Activated CD4-positive, alpha-beta memory T cell treated with anti-CD3 and anti-CD28 coated beads for 36 hours (primary cell): ENCODE data around the gene RPS3A. TPM values are rescaled to one million over a fixed set of nuclear protein-coding genes. Genes with fewer than 3 reads are reported as not detected.

ENCODE experiments used
- CTCF ChIA-PET: fragments of 350-600 bp; sonication (Branson Sonifier 250); formaldehyde crosslinking; loops from one replicate; lab custom pipeline; 2021; ENCODE audit warnings: antibody characterized with exemption, inconsistent platforms; lab: Charles Lee
- POLR2A ChIA-PET: fragments of 350-600 bp; sonication (Branson Sonifier 250); formaldehyde crosslinking; loops from one replicate; lab custom pipeline; 2021; ENCODE audit warnings: antibody characterized with exemption; lab: Charles Lee
- DNase-seq: peaks from one replicate; pipeline ENCODE4 v3.0.0-alpha.2; 2020
- H3K27ac Mint-ChIP-seq: one replicate; pipeline ENCODE4 v1.8.0; 2021; ENCODE audit warnings: mixed read lengths
- H3K27me3 Mint-ChIP-seq: one replicate; pipeline ENCODE4 v1.8.0; 2021; ENCODE audit warnings: mixed read lengths
- H3K36me3 Mint-ChIP-seq: one replicate; pipeline ENCODE4 v1.8.0; 2021; ENCODE audit warnings: mixed read lengths
- H3K4me1 Mint-ChIP-seq: one replicate; pipeline ENCODE4 v1.8.0; 2021; ENCODE audit warnings: low read depth, mixed read lengths
- H3K4me3 Mint-ChIP-seq: one replicate; pipeline ENCODE4 v1.8.0; 2021; ENCODE audit warnings: mild to moderate bottlenecking, mixed read lengths
- H3K9me3 Mint-ChIP-seq: one replicate; pipeline ENCODE4 v1.8.0; 2021; ENCODE audit warnings: mixed read lengths
- intact Hi-C: fragments of 100-400 bp; cut with micrococcal nuclease; formaldehyde crosslinking; loops from one replicate; pipeline ENCODE4 v1.15.1; 2023
- total RNA-seq, 2 experiments: library from RNA; stranded (reverse); gene quantifications; one replicate each; pipeline ENCODE4 v1.2.3, GENCODE V29; 2021

The RPS3A gene
- total RNA-seq, 2 experiments from 2014 or later = 3,192 to 3,296 TPM

- Mint-ChIP-seq H3K4me3 (no peak overlapping the region), H3K9me3 (no peaks in the 10 kb centered on the region), H3K27ac (no peak overlapping the region), H3K27me3 (peaks cover 2% of the 10 kb centered on the region), H3K36me3 (no peaks in the 10 kb centered on the region), H3K4me1 (no peaks in the 10 kb centered on the region)
- ChIA-PET POLR2A (no interaction called here), CTCF (interaction anchor here (1.3 kb wide), 1 partner anchor 34 kb away, joined by 4 read pairs; no protein-coding TSS in a partner anchor)
- DNase-seq = no peak
- intact Hi-C loops = no loop called here
Observed at GRCh38 chr4:151152028-151152427, 52.6 kb downstream of the RPS3A start.

- no peak for DNase-seq
- no peaks in the 10 kb centered on the region for H3K9me3 Mint-ChIP-seq
- intact Hi-C loops = no loop called here
- ChIA-PET CTCF (no interaction called here), POLR2A (no interaction called here)
- H3K27me3 Mint-ChIP-seq = peaks cover 3% of the 10 kb centered on the region
- H3K4me1 Mint-ChIP-seq = no peaks in the 10 kb centered on the region
- no peak overlapping the region for H3K27ac Mint-ChIP-seq
- H3K4me3 Mint-ChIP-seq = no peak overlapping the region
- H3K36me3 Mint-ChIP-seq = no peaks in the 10 kb centered on the region
Observed at GRCh38 chr4:151153585-151153984, 54.2 kb downstream of the RPS3A start.

Other genes with a start within 250 kb of the RPS3A start
- gene LRBA, start 84.3 kb upstream of the RPS3A start, total RNA-seq = 10 to 100 TPM; 62.4 to 63.7 TPM
- not detected for gene PRSS48, start 177.5 kb downstream of the RPS3A start, total RNA-seq
- under 1 TPM in 1 of 2 experiments, not detected in 1; 0.68 TPM for gene SH3D19, start 226.0 kb downstream of the RPS3A start, total RNA-seq